ENCODE measurements around the gene GRID2.

DNA sequence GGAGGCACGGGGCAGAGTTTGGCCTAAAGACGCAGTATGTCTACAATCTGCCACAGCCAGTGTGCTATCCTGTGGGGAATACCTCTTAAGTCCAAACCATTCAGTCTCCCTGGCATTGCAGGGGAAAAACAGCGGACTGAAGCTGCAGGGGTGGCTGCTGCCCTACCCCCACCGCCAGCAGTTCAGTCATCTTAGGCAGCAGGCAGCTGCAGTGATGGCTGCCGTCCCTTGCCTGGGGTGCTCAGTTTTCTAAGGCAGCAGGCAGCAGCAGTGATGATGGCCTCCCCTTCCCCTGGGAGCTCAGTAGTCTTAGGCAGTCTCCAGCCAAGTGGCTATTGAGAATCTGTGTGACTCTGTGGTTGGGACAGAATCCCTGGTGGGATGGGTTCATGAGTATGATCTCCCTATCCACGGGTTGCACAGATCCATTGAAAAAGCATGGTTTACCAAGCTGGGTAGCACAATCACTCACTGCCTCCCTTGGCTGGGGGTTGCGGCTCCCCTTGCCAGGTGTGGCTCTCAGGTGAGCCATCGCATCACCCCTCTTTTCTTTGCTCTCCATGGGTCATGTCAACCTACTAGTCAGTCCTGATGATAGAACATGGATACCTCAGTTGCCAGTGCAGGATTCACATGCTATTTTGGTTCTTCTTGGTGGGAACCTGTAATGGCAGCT lies 48.9 kb upstream of the GRID2 start:
- no peak for TF ChIP-seq CTCF (conservative IDR thresholded peaks at IDR 0.05)
- no peak for TF ChIP-seq ZFX (IDR thresholded peaks at IDR 0.05)
